HepG2 (cell line): Measurements from ENCODE around the gene TMEM217. TPM values are rescaled to one million over a fixed set of nuclear protein-coding genes. Genes with fewer than 3 reads are reported as not detected.

Source experiments
- ATAC-seq: fragments of 200-7000 bp; cut with Tn5 transposase; 3 replicates; pipeline ENCODE4 v1.9.1; 2020; ENCODE audit warnings: mild to moderate bottlenecking, moderate library complexity
- BruUV-seq: library from RNA; stranded (reverse); fragments of 400-500 nt; replicated peaks from 2 replicates; lab custom pipeline; 2021; lab: Mats Ljungman, UMichigan
- CTCF ChIA-PET: fragments of 300-600 bp; formaldehyde crosslinking; extraction: SDS; loops from one replicate; lab custom pipeline; 2021; ENCODE audit warnings: low total read pairs, inconsistent platforms, low intra/inter-chr PET ratio; lab: Yijun Ruan, JAX
- POLR2A ChIA-PET: fragments of 350-600 bp; sonication (Branson Sonifier 250); formaldehyde crosslinking; loops from one replicate; lab custom pipeline; 2020; ENCODE audit warnings: antibody characterized with exemption, inconsistent platforms; lab: Yijun Ruan, JAX
- DNase-seq: peaks from one replicate; pipeline ENCODE4 v3.0.0-alpha.2; 2015; ENCODE audit warnings: low spot score
- FAIRE-seq: peaks from 3 replicates; lab custom pipeline; 2011; peaks lifted over from hg19 to GRCh38; lab: Jason Lieb, UNC
- H2AFZ ChIP-seq: one replicate; pipeline ENCODE4 v1.6.1; 2011; ENCODE audit warnings: low read length, inconsistent platforms
- H3K27ac ChIP-seq: fragments of 300-600 bp; 3 replicates; pipeline ENCODE4 v1.8.0; 2011; ENCODE audit warnings: mixed run types, mild to moderate bottlenecking, mixed read lengths, low read length, inconsistent platforms; ENCODE audit not compliant: insufficient read depth; ENCODE audit errors: extremely low read length
- H3K27me3 ChIP-seq, 2 experiments: fragments of 200-600 bp in 1 of 2; 2 replicates in 1 of 2; 3 replicates in 1 of 2; pipeline versions ENCODE4 v1.6.0 to v1.8.0; 2011; ENCODE audit warnings: low read length in 2 of 2, mild to moderate bottlenecking in 2 of 2, moderate library complexity in 2 of 2, inconsistent platforms in 1 of 2; ENCODE audit not compliant: insufficient read depth in 2 of 2, control insufficient read depth in 1 of 2
- H3K36me3 ChIP-seq, 2 experiments: fragments of 200-600 bp in 1 of 2; replicated peaks in 1 of 2; 2 replicates in 1 of 2; 3 replicates in 1 of 2; pipeline versions ENCODE4 v1.5.1 to v1.8.0; 2011; ENCODE audit warnings: low read length in 2 of 2, inconsistent platforms in 1 of 2; ENCODE audit not compliant: insufficient read depth in 2 of 2, control insufficient read depth in 1 of 2
- H3K4me1 ChIP-seq: 2 replicates; pipeline ENCODE4 v1.5.1; 2012; ENCODE audit warnings: low read length, inconsistent platforms; ENCODE audit not compliant: insufficient read depth
- H3K4me2 ChIP-seq: 2 replicates; pipeline ENCODE4 v1.6.0; 2011; ENCODE audit warnings: low read depth, low read length, inconsistent platforms
- H3K4me3 ChIP-seq, 3 experiments: fragments of 200-600 bp in 1 of 3; sonication (generic), shearing (Covaris generic) in 1 of 3; replicated peaks in 1 of 3; 2 replicates each; pipeline ENCODE4 v1.5.1; 2011 to 2016; ENCODE audit warnings: low read length in 3 of 3, inconsistent platforms in 2 of 3, low read depth in 2 of 3, mild to moderate bottlenecking in 2 of 3, control low read depth in 1 of 3, mixed read lengths in 1 of 3; ENCODE audit not compliant: insufficient read depth in 1 of 3
- H3K79me2 ChIP-seq: one replicate; pipeline ENCODE4 v1.6.1; 2011; ENCODE audit warnings: low read length, inconsistent platforms; ENCODE audit not compliant: insufficient read depth
- H3K9ac ChIP-seq: 2 replicates; pipeline ENCODE4 v1.6.0; 2011; ENCODE audit warnings: mild to moderate bottlenecking, low read depth, low read length, inconsistent platforms; ENCODE audit not compliant: insufficient read depth
- H3K9me3 ChIP-seq: 2 replicates; pipeline ENCODE4 v1.5.1; 2012; ENCODE audit warnings: mild to moderate bottlenecking, low read length
- H4K20me1 ChIP-seq: 2 replicates; pipeline ENCODE4 v1.6.0; 2011; ENCODE audit warnings: inconsistent platforms, mild to moderate bottlenecking, low read length, moderate library complexity; ENCODE audit not compliant: insufficient read depth
- AFF4 ChIP-seq: sonication (generic); formaldehyde crosslinking; IDR thresholded peaks from 2 replicates; pipeline ENCODE4 v1.4.0; 2020; ENCODE audit warnings: missing genetic modification reagents
- EHMT2 ChIP-seq: fragments of 200-600 bp; sonication (generic); IDR thresholded peaks from 2 replicates; pipeline ENCODE4 v1.7.0; 2017; ENCODE audit warnings: antibody characterized with exemption, low read depth, low read length, borderline replicate concordance
- JARID2 ChIP-seq: sonication (generic); formaldehyde crosslinking; IDR thresholded peaks from 2 replicates; pipeline ENCODE4 v1.8.1; 2023; ENCODE audit warnings: missing genetic modification reagents, inconsistent platforms; ENCODE audit not compliant: insufficient replicate concordance
- JDP2 ChIP-seq: sonication (generic); formaldehyde crosslinking; IDR thresholded peaks from 2 replicates; pipeline ENCODE4 v1.8.1; 2022; ENCODE audit warnings: missing genetic modification reagents, borderline replicate concordance
- KLF6 ChIP-seq: IDR thresholded peaks from 2 replicates; pipeline ENCODE4 v1.8.0; 2016; ENCODE audit warnings: missing biosample characterization, missing genetic modification reagents
- MZF1 ChIP-seq: sonication (generic); formaldehyde crosslinking; IDR thresholded peaks from 2 replicates; pipeline ENCODE4 v1.8.1; 2023; ENCODE audit warnings: mild to moderate bottlenecking, missing genetic modification reagents, borderline replicate concordance
- NAIF1 ChIP-seq: sonication (generic); formaldehyde crosslinking; IDR thresholded peaks from 2 replicates; pipeline ENCODE4 v1.5.0; 2020; ENCODE audit warnings: mild to moderate bottlenecking, missing genetic modification reagents, borderline replicate concordance
- NCOR1 ChIP-seq: fragments of 200-600 bp; sonication (generic); IDR thresholded peaks from 2 replicates; pipeline ENCODE4 v1.7.0; 2017; ENCODE audit warnings: antibody characterized with exemption, low read length, borderline replicate concordance
- NFATC3 ChIP-seq: sonication (generic); formaldehyde crosslinking; IDR thresholded peaks from 2 replicates; pipeline ENCODE4 v1.5.1; 2020; ENCODE audit warnings: mild to moderate bottlenecking, missing genetic modification reagents
- PLRG1 ChIP-seq: fragments of 450-650 bp; conservative IDR thresholded peaks from 2 replicates; pipeline ENCODE4 v1.6.1; 2016
- REPIN1 ChIP-seq: sonication (generic); formaldehyde crosslinking; IDR thresholded peaks from 2 replicates; pipeline ENCODE4 v1.8.0; 2022; ENCODE audit warnings: missing genetic modification reagents, low read depth, mild to moderate bottlenecking, borderline replicate concordance
- SCMH1 ChIP-seq: sonication (generic); formaldehyde crosslinking; IDR thresholded peaks from 2 replicates; pipeline ENCODE4 v1.9.0; 2021; ENCODE audit warnings: missing genetic modification reagents, mild to moderate bottlenecking, borderline replicate concordance
- ZNF205 ChIP-seq: IDR thresholded peaks from 2 replicates; pipeline ENCODE4 v1.6.1; 2018; ENCODE audit warnings: missing biosample characterization, missing genetic modification reagents
- ZNF547 ChIP-seq: sonication (generic); formaldehyde crosslinking; IDR thresholded peaks from 2 replicates; pipeline ENCODE4 v1.5.1; 2020; ENCODE audit warnings: mild to moderate bottlenecking, missing genetic modification reagents
- ZNF800 ChIP-seq: sonication (generic); formaldehyde crosslinking; IDR thresholded peaks from 2 replicates; pipeline ENCODE4 v1.4.0; 2020; ENCODE audit warnings: missing genetic modification reagents
- WGBS: methylation state at CpG from one replicate; pipeline ENCODE4 v1.1.6; 2017; ENCODE audit warnings: low lambda C conversion rate; 5-methylcytosine and 5-hydroxymethylcytosine counted together
- in situ Hi-C: cut with HindIII; loops from 2 replicates; pipeline ENCODE4 v1.10.0; 2017; ENCODE audit warnings: low pct_unique_long_range_greater_than_20kb; ENCODE audit not compliant: extremely low pct_ligation_motif_present
- intact Hi-C: fragments of 100-400 bp; cut with micrococcal nuclease; formaldehyde crosslinking; loops from one replicate; pipeline ENCODE4 v1.10.0; 2022; ENCODE audit not compliant: unreplicated experiment
- polyA plus RNA-seq, 8 experiments: library from polyadenylated mRNA; depleted of rRNA in 3 of 8; stranded (reverse) in 7 of 8; unstranded in 1 of 8; fragments of >200 nt; fragmentation: Illumina TruSeq in 4 of 8; extraction: Trizol in 4 of 8; gene quantifications; 2 replicates each; pipeline versions ENCODE4 v1.2.1 to v1.2.3, GENCODE V29; 2011 to 2016; ENCODE audit warnings: low read depth in 4 of 8, missing spikeins in 1 of 8, mixed read lengths in 1 of 8; ENCODE audit not compliant: insufficient read depth in 1 of 8
- total RNA-seq, 5 experiments: library from RNA; depleted of rRNA; stranded (reverse); fragments of >200 nt; fragmentation: Illumina TruSeq; extraction: Trizol; gene quantifications; 2 replicates each; pipeline ENCODE4 v1.2.3, GENCODE V29; 2016; ENCODE audit warnings: low read depth in 1 of 5
- TF ChIP-seq, protein P1 (sequence below): sonication (generic); formaldehyde crosslinking; IDR thresholded peaks from 2 replicates; pipeline ENCODE4 v1.4.0; 2020; ENCODE audit warnings: mild to moderate bottlenecking, missing genetic modification reagents
- TF ChIP-seq, protein P2 (sequence below): sonication (generic); formaldehyde crosslinking; IDR thresholded peaks from 2 replicates; pipeline ENCODE4 v1.4.0; 2020; ENCODE audit warnings: mild to moderate bottlenecking, missing genetic modification reagents, borderline replicate concordance

TMEM217 gene
- total and polyA plus RNA-seq, 2 of the 13 experiments (the other 11 are each of a cell fraction or from before 2014, with no cell fraction given), result 2.3 to 3.4 TPM

DNA sequence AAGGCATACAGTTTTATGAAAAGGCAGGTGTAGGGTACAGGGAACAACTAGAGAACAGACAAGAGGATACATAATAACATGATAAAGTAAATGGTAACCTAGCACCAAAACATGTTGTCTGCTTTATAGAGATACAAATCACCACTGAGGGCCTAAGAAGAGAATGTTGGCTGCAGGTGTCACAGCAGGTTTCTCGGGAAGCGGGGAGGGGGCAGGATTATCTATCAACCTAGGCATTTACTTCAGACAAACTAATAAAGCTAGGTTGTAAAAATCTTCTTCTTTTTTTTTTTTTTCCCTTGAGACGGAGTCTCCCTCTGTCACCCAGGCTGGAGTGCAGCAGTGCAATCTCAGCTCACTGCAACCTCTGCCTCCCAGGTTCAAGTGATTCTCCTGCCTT lies 65.3 kb downstream of the TMEM217 start:
- no peaks in the 10 kb centered on the region for H4K20me1 ChIP-seq
- H3K9ac ChIP-seq, result no peak overlapping the region
- POLR2A ChIA-PET, result interaction anchor here (1.7 to 2.1 kb wide), 2 partner anchors 10 to 17 kb away, joined by 3 to 8 read pairs; no protein-coding TSS in a partner anchor
- H3K4me2 ChIP-seq, result no peak overlapping the region
- BruUV-seq, result no TSS peak
- no peaks in the 10 kb centered on the region for H3K36me3 ChIP-seq
- FAIRE-seq (no peak), ATAC-seq (0 out of 3 replicates have a peak, but pooled peaks have one; percentile 25), DNase-seq (no peak)
- no peaks in the 10 kb centered on the region for H3K79me2 ChIP-seq
- H2AFZ ChIP-seq, result no peak overlapping the region
- H3K27me3 ChIP-seq, result no peaks in the 10 kb centered on the region
- H3K27ac ChIP-seq, result no peak overlapping the region
- intact Hi-C loops (no loop called here), in situ Hi-C loops (no loop called here)
- WGBS, result 31% methylated on average over 3 of the region's 3 CpGs
- H3K4me1 ChIP-seq, result peaks cover 37% of the 10 kb centered on the region
- no peaks in the 10 kb centered on the region for H3K9me3 ChIP-seq
- CTCF ChIA-PET, result no interaction called here
- no peak overlapping the region for H3K4me3 ChIP-seq
- TF ChIP-seq JARID2 (CRISPR knock-in tag) (no peak), SCMH1 (CRISPR knock-in tag) (no peak), REPIN1 (no peak), ZNF205 (no peak), JDP2 (no peak), NCOR1 (no peak), ZNF547 (CRISPR knock-in tag) (no peak), MZF1 (CRISPR knock-in tag) (no peak), NAIF1 (CRISPR knock-in tag) (no peak), EHMT2 (no peak), ZNF800 (CRISPR knock-in tag) (no peak), AFF4 (CRISPR knock-in tag) (no peak), KLF6 (CRISPR knock-in tag) (no peak), PLRG1 (no peak), NFATC3 (no peak)
- TF ChIP-seq, protein P1, sequence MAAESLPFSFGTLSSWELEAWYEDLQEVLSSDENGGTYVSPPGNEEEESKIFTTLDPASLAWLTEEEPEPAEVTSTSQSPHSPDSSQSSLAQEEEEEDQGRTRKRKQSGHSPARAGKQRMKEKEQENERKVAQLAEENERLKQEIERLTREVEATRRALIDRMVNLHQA (CRISPR knock-in tag), result no peak
- TF ChIP-seq, protein P2, sequence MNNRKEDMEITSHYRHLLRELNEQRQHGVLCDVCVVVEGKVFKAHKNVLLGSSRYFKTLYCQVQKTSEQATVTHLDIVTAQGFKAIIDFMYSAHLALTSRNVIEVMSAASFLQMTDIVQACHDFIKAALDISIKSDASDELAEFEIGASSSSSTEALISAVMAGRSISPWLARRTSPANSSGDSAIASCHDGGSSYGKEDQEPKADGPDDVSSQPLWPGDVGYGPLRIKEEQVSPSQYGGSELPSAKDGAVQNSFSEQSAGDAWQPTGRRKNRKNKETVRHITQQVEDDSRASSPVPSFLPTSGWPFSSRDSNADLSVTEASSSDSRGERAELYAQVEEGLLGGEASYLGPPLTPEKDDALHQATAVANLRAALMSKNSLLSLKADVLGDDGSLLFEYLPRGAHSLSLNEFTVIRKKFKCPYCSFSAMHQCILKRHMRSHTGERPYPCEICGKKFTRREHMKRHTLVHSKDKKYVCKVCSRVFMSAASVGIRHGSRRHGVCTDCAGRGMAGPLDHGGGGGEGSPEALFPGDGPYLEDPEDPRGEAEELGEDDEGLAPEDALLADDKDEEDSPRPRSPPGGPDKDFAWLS (CRISPR knock-in tag), result no peak
